Vagina (tissue), 2 donors: ENCODE results near the gene FOXK1.

Source experiments
- CTCF ChIP-seq, 3 experiments: fragments of 450-650 bp in 2 of 3; fragments of 200-600 bp in 1 of 3; sonication (generic) in 1 of 3; IDR thresholded peaks; one replicate each; pipeline ENCODE4 v1.5.1; 2017 to 2019; ENCODE audit warnings: antibody characterized with exemption in 3 of 3, mild to moderate bottlenecking in 2 of 3, moderate library complexity in 2 of 3
- POLR2A ChIP-seq, 2 donors: fragments of 450-650 bp; IDR thresholded peaks; one replicate each; pipeline ENCODE4 v1.6.1; 2017; ENCODE audit warnings: antibody characterized with exemption in 2 of 2, mild to moderate bottlenecking in 2 of 2, moderate library complexity in 2 of 2

GRCh38 chr7:4692055-4692454, 10.0 kb downstream of the FOXK1 start:
- TF ChIP-seq CTCF (IDR thresholded peaks at IDR 0.05) (no peak), POLR2A (IDR thresholded peaks at IDR 0.05) (no peak)
